HEK293 (cell line): ENCODE measurements around the gene FBN2.

Source experiments
- CTCF ChIA-PET: fragments of 350-600 bp; formaldehyde crosslinking; extraction: SDS; loops from one replicate; lab custom pipeline; 2021; ENCODE audit warnings: antibody characterized with exemption; lab: Yijun Ruan, JAX
- POLR2A ChIA-PET: fragments of 300-600 bp; formaldehyde crosslinking; extraction: SDS; loops from one replicate; lab custom pipeline; 2020; ENCODE audit warnings: antibody characterized with exemption, inconsistent platforms; lab: Yijun Ruan, JAX
- H3K27ac ChIP-seq: fragments of 200-500 bp; sonication (Bioruptor generic); 2 replicates; pipeline ENCODE4 v1.5.1; 2014; ENCODE audit warnings: low read depth, low read length, control low read depth, inconsistent platforms; ENCODE audit errors: extremely low read depth
- H3K36me3 ChIP-seq, 2 experiments: fragments of 200-500 bp in 1 of 2; sonication (Bioruptor generic) in 1 of 2; 1 replicate in 1 of 2; 2 replicates in 1 of 2; pipeline ENCODE4 v1.5.1; 2014 to 2017; ENCODE audit warnings: inconsistent platforms in 2 of 2, low read length in 2 of 2; ENCODE audit not compliant: control insufficient read depth in 2 of 2, insufficient read depth in 1 of 2
- H3K4me1 ChIP-seq: fragments of 200-500 bp; sonication (Bioruptor generic); 2 replicates; pipeline ENCODE4 v1.5.1; 2014; ENCODE audit warnings: mild to moderate bottlenecking, low read length, inconsistent platforms; ENCODE audit not compliant: control insufficient read depth, insufficient read depth
- H3K4me3 ChIP-seq: 2 replicates; pipeline ENCODE4 v1.5.1; 2011; ENCODE audit warnings: low read depth, mild to moderate bottlenecking, control low read depth, low read length, moderate library complexity
- H3K9me3 ChIP-seq: fragments of 200-500 bp; sonication (Bioruptor generic); 2 replicates; pipeline ENCODE4 v1.5.1; 2014; ENCODE audit warnings: low read depth, low read length, inconsistent platforms; ENCODE audit not compliant: control insufficient read depth, insufficient read depth
- FEZF1 ChIP-seq: fragments of 450-650 bp; formaldehyde crosslinking; IDR thresholded peaks from 2 replicates; pipeline ENCODE4 v1.5.1; 2016; ENCODE audit warnings: missing biosample characterization, missing genetic modification characterization
- GLIS1 ChIP-seq: fragments of 450-650 bp; formaldehyde crosslinking; IDR thresholded peaks from 2 replicates; pipeline ENCODE4 v1.5.1; 2016; ENCODE audit warnings: missing biosample characterization, missing genetic modification characterization
- GLIS2 ChIP-seq: fragments of 450-650 bp; formaldehyde crosslinking; IDR thresholded peaks from 2 replicates; pipeline ENCODE4 v1.5.1; 2016; ENCODE audit warnings: missing biosample characterization, missing genetic modification characterization
- OSR2 ChIP-seq: fragments of 450-650 bp; formaldehyde crosslinking; IDR thresholded peaks from 2 replicates; pipeline ENCODE4 v1.5.1; 2016; ENCODE audit warnings: missing biosample characterization, missing genetic modification characterization
- REPIN1 ChIP-seq: fragments of 450-650 bp; formaldehyde crosslinking; IDR thresholded peaks from 2 replicates; pipeline ENCODE4 v1.5.1; 2017; ENCODE audit warnings: missing biosample characterization, missing genetic modification characterization, low read depth
- SP7 ChIP-seq: fragments of 450-650 bp; formaldehyde crosslinking; IDR thresholded peaks from 2 replicates; pipeline ENCODE4 v1.5.1; 2016; ENCODE audit warnings: missing biosample characterization, missing genetic modification characterization
- ZBTB8A ChIP-seq: fragments of 450-650 bp; formaldehyde crosslinking; IDR thresholded peaks from 2 replicates; pipeline ENCODE4 v1.5.1; 2016; ENCODE audit warnings: missing biosample characterization, missing genetic modification characterization
- ZNF121 ChIP-seq: fragments of 450-650 bp; formaldehyde crosslinking; IDR thresholded peaks from 2 replicates; pipeline ENCODE4 v1.5.1; 2016; ENCODE audit warnings: missing biosample characterization, missing genetic modification characterization
- ZNF19 ChIP-seq: fragments of 450-650 bp; formaldehyde crosslinking; IDR thresholded peaks from 2 replicates; pipeline ENCODE4; 2016; ENCODE audit warnings: missing biosample characterization, missing genetic modification characterization, low read depth
- ZNF311 ChIP-seq: fragments of 450-650 bp; formaldehyde crosslinking; IDR thresholded peaks from 2 replicates; pipeline ENCODE4 v1.5.1; 2017; ENCODE audit warnings: missing biosample characterization, missing genetic modification characterization, borderline replicate concordance
- ZNF404 ChIP-seq: fragments of 450-650 bp; formaldehyde crosslinking; IDR thresholded peaks from 2 replicates; pipeline ENCODE4 v1.5.1; 2017; ENCODE audit warnings: missing biosample characterization, missing genetic modification characterization
- ZNF423 ChIP-seq: fragments of 450-650 bp; formaldehyde crosslinking; IDR thresholded peaks from 2 replicates; pipeline ENCODE4 v1.5.1; 2016; ENCODE audit warnings: missing biosample characterization, missing genetic modification characterization
- ZNF501 ChIP-seq: fragments of 450-650 bp; formaldehyde crosslinking; IDR thresholded peaks from 2 replicates; pipeline ENCODE4 v1.5.1; 2016; ENCODE audit warnings: missing biosample characterization, missing genetic modification characterization
- ZNF610 ChIP-seq: fragments of 450-650 bp; formaldehyde crosslinking; IDR thresholded peaks from 2 replicates; pipeline ENCODE4 v1.5.1; 2016; ENCODE audit warnings: missing biosample characterization, missing genetic modification characterization, borderline replicate concordance
- ZNF792 ChIP-seq: fragments of 450-650 bp; formaldehyde crosslinking; IDR thresholded peaks from 2 replicates; pipeline ENCODE4 v1.5.1; 2016; ENCODE audit warnings: missing biosample characterization, missing genetic modification characterization
- TF ChIP-seq, protein P1 (sequence below): IDR thresholded peaks from 2 replicates; pipeline ENCODE4 v1.6.1; 2011; ENCODE audit warnings: mild to moderate bottlenecking, low read depth, low read length, borderline replicate concordance
- TF ChIP-seq, protein P2 (sequence below): fragments of 450-650 bp; formaldehyde crosslinking; IDR thresholded peaks from 2 replicates; pipeline ENCODE4 v1.5.1; 2016; ENCODE audit warnings: missing biosample characterization, missing genetic modification characterization
- TF ChIP-seq, protein P3 (sequence below): fragments of 450-650 bp; formaldehyde crosslinking; IDR thresholded peaks from 2 replicates; pipeline ENCODE4; 2016; ENCODE audit warnings: missing biosample characterization, missing genetic modification characterization
- TF ChIP-seq, protein P4 (sequence below): fragments of 450-650 bp; formaldehyde crosslinking; IDR thresholded peaks from 2 replicates; pipeline ENCODE4 v1.5.1; 2016; ENCODE audit warnings: missing biosample characterization, missing genetic modification characterization
- TF ChIP-seq, protein P5 (sequence below): fragments of 450-650 bp; formaldehyde crosslinking; IDR thresholded peaks from 2 replicates; pipeline ENCODE4 v1.5.1; 2017; ENCODE audit warnings: missing biosample characterization, missing genetic modification characterization
- TF ChIP-seq, protein P6 (sequence below): fragments of 450-650 bp; formaldehyde crosslinking; IDR thresholded peaks from 2 replicates; pipeline ENCODE4 v1.5.1; 2017; ENCODE audit warnings: missing biosample characterization, mild to moderate bottlenecking, missing genetic modification characterization, moderate library complexity

FBN2 gene

DNA sequence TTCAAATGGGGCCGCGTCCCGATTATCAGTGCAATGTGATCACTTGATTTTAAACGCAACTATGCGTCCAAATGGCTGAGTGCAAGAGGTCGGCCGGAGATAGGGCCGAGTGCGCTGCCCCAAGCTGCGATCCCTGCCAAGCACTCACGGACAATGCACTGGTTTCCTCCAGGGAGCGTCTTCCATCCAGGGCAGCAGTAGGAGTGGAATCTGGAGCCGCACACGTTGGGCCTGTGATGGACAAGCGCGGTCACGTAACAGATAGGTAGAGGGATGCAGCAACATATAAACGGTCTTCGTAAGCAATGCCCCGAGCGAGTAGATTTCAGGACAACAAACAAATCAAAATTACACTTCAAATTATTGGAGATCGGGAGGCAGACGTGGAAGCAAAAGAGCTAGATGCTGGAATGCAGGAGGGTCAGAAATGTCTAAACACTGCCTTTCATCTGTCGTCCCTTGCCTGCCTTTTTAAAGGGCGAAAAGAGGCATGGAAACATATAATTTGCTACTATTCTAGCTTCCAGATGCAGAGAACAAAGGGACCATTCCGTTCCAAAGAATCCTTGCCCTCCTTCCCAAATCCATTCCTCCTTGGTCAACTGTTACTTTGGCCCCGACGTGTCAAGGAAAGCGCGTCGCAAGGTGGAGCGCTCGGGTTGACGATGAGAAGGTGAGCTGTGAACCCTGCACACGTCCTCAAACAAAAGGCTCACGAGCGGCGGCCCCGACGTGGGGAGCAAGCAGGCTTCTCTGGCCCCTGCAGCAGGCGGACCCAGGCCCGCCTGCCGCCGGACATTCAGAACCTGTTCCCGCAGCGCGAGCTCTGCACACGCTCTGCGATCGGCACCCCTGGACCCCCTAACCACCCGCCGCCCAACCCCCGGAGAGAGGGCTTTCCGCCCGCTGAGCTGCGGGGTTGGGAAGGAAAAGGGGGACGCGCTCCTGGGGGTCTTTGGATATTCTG is 1.5 kb downstream of the FBN2 start (continued):
- no peak for TF ChIP-seq ZNF501
- no peak for TF ChIP-seq ZNF404 (tag by site-specific recombination)
- TF ChIP-seq, protein P1, sequence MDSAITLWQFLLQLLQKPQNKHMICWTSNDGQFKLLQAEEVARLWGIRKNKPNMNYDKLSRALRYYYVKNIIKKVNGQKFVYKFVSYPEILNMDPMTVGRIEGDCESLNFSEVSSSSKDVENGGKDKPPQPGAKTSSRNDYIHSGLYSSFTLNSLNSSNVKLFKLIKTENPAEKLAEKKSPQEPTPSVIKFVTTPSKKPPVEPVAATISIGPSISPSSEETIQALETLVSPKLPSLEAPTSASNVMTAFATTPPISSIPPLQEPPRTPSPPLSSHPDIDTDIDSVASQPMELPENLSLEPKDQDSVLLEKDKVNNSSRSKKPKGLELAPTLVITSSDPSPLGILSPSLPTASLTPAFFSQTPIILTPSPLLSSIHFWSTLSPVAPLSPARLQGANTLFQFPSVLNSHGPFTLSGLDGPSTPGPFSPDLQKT: no peak
- TF ChIP-seq, protein P2, sequence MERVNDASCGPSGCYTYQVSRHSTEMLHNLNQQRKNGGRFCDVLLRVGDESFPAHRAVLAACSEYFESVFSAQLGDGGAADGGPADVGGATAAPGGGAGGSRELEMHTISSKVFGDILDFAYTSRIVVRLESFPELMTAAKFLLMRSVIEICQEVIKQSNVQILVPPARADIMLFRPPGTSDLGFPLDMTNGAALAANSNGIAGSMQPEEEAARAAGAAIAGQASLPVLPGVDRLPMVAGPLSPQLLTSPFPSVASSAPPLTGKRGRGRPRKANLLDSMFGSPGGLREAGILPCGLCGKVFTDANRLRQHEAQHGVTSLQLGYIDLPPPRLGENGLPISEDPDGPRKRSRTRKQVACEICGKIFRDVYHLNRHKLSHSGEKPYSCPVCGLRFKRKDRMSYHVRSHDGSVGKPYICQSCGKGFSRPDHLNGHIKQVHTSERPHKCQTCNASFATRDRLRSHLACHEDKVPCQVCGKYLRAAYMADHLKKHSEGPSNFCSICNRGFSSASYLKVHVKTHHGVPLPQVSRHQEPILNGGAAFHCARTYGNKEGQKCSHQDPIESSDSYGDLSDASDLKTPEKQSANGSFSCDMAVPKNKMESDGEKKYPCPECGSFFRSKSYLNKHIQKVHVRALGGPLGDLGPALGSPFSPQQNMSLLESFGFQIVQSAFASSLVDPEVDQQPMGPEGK: peak; percentile 22; the same call in 1 of the 2 replicates
- no peak for TF ChIP-seq ZNF121 (tag by site-specific recombination)
- 0 out of 2 replicates have a peak, but pooled peaks have one; percentile 59 for TF ChIP-seq ZNF423 (tag by site-specific recombination)
- TF ChIP-seq, protein P3, sequence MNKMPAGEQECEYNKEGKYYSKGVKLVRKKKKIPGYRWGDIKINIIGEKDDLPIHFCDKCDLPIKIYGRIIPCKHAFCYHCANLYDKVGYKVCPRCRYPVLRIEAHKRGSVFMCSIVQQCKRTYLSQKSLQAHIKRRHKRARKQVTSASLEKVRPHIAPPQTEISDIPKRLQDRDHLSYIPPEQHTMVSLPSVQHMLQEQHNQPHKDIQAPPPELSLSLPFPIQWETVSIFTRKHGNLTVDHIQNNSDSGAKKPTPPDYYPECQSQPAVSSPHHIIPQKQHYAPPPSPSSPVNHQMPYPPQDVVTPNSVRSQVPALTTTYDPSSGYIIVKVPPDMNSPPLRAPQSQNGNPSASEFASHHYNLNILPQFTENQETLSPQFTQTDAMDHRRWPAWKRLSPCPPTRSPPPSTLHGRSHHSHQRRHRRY (tag by site-specific recombination): no peak
- no peak for TF ChIP-seq ZNF610 (tag by site-specific recombination)
- TF ChIP-seq FEZF1 (tag by site-specific recombination): no peak
- TF ChIP-seq, protein P4, sequence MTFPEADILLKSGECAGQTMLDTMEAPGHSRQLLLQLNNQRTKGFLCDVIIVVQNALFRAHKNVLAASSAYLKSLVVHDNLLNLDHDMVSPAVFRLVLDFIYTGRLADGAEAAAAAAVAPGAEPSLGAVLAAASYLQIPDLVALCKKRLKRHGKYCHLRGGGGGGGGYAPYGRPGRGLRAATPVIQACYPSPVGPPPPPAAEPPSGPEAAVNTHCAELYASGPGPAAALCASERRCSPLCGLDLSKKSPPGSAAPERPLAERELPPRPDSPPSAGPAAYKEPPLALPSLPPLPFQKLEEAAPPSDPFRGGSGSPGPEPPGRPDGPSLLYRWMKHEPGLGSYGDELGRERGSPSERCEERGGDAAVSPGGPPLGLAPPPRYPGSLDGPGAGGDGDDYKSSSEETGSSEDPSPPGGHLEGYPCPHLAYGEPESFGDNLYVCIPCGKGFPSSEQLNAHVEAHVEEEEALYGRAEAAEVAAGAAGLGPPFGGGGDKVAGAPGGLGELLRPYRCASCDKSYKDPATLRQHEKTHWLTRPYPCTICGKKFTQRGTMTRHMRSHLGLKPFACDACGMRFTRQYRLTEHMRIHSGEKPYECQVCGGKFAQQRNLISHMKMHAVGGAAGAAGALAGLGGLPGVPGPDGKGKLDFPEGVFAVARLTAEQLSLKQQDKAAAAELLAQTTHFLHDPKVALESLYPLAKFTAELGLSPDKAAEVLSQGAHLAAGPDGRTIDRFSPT (tag by site-specific recombination): no peak
- TF ChIP-seq GLIS2 (tag by site-specific recombination): peak; percentile 79
- TF ChIP-seq ZBTB8A (tag by site-specific recombination): no peak
- TF ChIP-seq ZNF19: no peak
- TF ChIP-seq ZNF311 (tag by site-specific recombination): no peak

DNA sequence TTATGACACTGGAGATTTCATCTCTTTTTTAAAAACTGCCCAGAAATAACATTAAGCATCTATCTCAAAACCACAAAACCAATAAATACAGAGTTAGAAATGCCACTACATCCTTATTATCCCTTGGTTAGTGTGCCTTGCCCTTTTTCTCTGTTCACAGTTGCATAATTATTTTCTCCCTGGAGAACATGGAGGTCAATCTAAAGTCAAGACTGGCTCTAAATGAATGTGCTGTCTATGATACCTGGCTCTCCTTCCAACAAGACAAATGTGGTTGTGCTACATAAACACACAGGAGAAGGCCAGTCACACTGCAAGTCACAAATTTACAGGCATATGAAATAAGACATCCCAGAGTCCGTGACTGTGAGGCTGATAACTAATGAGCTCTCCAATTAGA is 2.8 kb downstream of the FBN2 start:
- ChIA-PET CTCF (no interaction called here), POLR2A (no interaction called here)
- no peaks in the 10 kb centered on the region for H3K9me3 ChIP-seq
- peaks cover 14 to 36% of the 10 kb centered on the region in 2 experiments for H3K36me3 ChIP-seq
- H3K4me1 ChIP-seq: peaks cover 8% of the 10 kb centered on the region
- no peak overlapping the region for H3K27ac ChIP-seq
- H3K4me3 ChIP-seq: no peak overlapping the region
- TF ChIP-seq SP7 (0 out of 2 replicates have a peak, but pooled peaks have one; percentile 13), FEZF1 (tag by site-specific recombination) (peak; percentile 70), GLIS1 (tag by site-specific recombination) (no peak), REPIN1 (tag by site-specific recombination) (no peak), OSR2 (tag by site-specific recombination) (0 out of 2 replicates have a peak, but pooled peaks have one; percentile 4), ZNF792 (tag by site-specific recombination) (no peak), ZNF423 (tag by site-specific recombination) (no peak)
- TF ChIP-seq, protein P5, sequence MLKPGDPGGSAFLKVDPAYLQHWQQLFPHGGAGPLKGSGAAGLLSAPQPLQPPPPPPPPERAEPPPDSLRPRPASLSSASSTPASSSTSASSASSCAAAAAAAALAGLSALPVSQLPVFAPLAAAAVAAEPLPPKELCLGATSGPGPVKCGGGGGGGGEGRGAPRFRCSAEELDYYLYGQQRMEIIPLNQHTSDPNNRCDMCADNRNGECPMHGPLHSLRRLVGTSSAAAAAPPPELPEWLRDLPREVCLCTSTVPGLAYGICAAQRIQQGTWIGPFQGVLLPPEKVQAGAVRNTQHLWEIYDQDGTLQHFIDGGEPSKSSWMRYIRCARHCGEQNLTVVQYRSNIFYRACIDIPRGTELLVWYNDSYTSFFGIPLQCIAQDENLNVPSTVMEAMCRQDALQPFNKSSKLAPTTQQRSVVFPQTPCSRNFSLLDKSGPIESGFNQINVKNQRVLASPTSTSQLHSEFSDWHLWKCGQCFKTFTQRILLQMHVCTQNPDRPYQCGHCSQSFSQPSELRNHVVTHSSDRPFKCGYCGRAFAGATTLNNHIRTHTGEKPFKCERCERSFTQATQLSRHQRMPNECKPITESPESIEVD: peak; percentile 54; the same call in 1 of the 2 replicates
- TF ChIP-seq, protein P6, sequence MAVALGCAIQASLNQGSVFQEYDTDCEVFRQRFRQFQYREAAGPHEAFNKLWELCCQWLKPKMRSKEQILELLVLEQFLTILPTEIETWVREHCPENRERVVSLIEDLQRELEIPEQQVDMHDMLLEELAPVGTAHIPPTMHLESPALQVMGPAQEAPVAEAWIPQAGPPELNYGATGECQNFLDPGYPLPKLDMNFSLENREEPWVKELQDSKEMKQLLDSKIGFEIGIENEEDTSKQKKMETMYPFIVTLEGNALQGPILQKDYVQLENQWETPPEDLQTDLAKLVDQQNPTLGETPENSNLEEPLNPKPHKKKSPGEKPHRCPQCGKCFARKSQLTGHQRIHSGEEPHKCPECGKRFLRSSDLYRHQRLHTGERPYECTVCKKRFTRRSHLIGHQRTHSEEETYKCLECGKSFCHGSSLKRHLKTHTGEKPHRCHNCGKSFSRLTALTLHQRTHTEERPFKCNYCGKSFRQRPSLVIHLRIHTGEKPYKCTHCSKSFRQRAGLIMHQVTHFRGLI (tag by site-specific recombination): no peak
